Tibial artery (tissue), 4 donors: ENCODE results near the gene ZNF200.
"Not testable (repeated sequence)": the region's sequence is repeated elsewhere in the genome, so short reads cannot be mapped to it uniquely, and the experiment has no call there.

Experiments used
- DNase-seq, 2 donors: peaks; one replicate each; pipeline ENCODE4 v3.0.0-alpha.2; 2019
- H3K27ac ChIP-seq, 2 donors: fragments of 200-600 bp; sonication (generic) in 1 of 2; 1 replicate in 1 of 2; 2 replicates in 1 of 2; pipeline ENCODE4 v1.5.1; 2018 to 2019; ENCODE audit warnings: mild to moderate bottlenecking in 1 of 2
- H3K27me3 ChIP-seq, 2 donors: fragments of 200-600 bp; sonication (generic) in 1 of 2; one replicate each; pipeline versions ENCODE4 v1.5.1 to v1.6.0; 2016 to 2019
- H3K36me3 ChIP-seq, 3 donors: fragments of 200-600 bp; sonication (generic) in 2 of 3; one replicate each; pipeline ENCODE4 v1.5.1; 2016 to 2019; ENCODE audit warnings: mild to moderate bottlenecking in 2 of 3
- H3K4me1 ChIP-seq, 4 donors: fragments of 200-600 bp; sonication (generic) in 2 of 4; 1 replicate in 3 of 4; 2 replicates in 1 of 4; pipeline ENCODE4 v1.5.1; 2016 to 2019
- H3K4me3 ChIP-seq, 2 donors: fragments of 200-600 bp; sonication (generic) in 1 of 2; 1 replicate in 1 of 2; 2 replicates in 1 of 2; pipeline ENCODE4 v1.5.1; 2018 to 2019; ENCODE audit warnings: mild to moderate bottlenecking in 2 of 2
- H3K9me3 ChIP-seq, 3 donors: fragments of 200-600 bp; sonication (generic) in 1 of 3; one replicate each; pipeline ENCODE4 v1.5.1; 2016 to 2019
- intact Hi-C: fragments of 100-400 bp; cut with DNase I; formaldehyde crosslinking; loops from one replicate; pipeline ENCODE4 v1.15.0; 2023; ENCODE audit warnings: low total_unique reads
- TF ChIP-seq, protein P1 (sequence below), 2 experiments: fragments of 200-600 bp in 1 of 2; fragments of 450-650 bp in 1 of 2; IDR thresholded peaks; one replicate each; pipeline ENCODE4 v1.5.1; 2017 to 2019; ENCODE audit warnings: antibody characterized with exemption in 2 of 2, mild to moderate bottlenecking in 1 of 2, moderate library complexity in 1 of 2

The ZNF200 gene

DNA sequence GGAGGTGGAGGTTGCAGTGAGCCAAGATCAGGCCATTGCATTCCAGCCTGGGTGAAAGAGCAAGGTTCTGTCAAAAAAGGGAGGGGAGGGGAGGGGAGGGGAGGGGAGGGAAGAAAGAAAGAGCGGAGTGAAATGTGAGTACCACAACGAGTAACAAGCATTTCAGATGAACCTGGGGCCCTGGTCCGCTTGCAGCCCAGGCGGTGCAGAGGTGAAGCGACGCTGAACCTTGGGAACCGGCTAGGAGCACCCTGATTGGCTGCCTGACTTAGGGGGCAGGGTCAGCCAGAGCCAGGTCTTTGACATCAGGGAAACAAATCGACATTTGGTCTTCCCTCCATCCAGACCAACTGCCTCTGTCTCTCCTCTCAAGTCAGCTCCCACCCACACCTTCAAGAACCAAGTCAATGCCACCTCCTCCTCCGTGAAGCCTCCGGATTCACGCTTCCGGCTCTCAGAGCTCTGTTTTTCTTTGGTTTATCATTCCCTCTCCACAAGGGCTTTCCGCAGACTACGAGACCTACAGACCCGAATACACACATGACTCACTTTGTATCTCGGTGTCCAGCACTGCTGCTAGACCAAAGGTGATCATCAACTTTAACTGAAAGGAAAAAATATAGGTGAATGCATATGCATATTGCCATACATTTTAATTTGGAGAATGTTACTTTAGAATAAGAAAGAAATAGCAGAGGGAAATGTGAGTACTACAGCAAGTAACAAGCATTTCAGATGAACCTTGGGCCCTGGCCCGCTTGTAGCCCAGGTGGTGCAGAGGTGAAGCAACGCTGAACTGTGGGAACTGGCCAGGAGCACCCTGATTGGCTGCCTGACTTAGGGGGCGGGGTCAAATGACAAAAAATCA lies 27.6 kb downstream of the ZNF200 start:
- H3K27me3 ChIP-seq = peaks cover 0 to 17% of the 10 kb centered on the region in 2 donors
- TF ChIP-seq, protein P1, sequence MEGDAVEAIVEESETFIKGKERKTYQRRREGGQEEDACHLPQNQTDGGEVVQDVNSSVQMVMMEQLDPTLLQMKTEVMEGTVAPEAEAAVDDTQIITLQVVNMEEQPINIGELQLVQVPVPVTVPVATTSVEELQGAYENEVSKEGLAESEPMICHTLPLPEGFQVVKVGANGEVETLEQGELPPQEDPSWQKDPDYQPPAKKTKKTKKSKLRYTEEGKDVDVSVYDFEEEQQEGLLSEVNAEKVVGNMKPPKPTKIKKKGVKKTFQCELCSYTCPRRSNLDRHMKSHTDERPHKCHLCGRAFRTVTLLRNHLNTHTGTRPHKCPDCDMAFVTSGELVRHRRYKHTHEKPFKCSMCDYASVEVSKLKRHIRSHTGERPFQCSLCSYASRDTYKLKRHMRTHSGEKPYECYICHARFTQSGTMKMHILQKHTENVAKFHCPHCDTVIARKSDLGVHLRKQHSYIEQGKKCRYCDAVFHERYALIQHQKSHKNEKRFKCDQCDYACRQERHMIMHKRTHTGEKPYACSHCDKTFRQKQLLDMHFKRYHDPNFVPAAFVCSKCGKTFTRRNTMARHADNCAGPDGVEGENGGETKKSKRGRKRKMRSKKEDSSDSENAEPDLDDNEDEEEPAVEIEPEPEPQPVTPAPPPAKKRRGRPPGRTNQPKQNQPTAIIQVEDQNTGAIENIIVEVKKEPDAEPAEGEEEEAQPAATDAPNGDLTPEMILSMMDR (IDR thresholded peaks at IDR 0.05) = no peak
- DNase-seq = no peak
- peaks cover 0 to 20% (median 16%) of the 10 kb centered on the region in 3 donors for H3K9me3 ChIP-seq
- H3K4me1 ChIP-seq = no peaks in the 10 kb centered on the region
- H3K27ac ChIP-seq = no peak overlapping the region
- intact Hi-C loops = no loop called here
- H3K4me3 ChIP-seq = no peak overlapping the region
- H3K36me3 ChIP-seq = no peaks in the 10 kb centered on the region

DNA sequence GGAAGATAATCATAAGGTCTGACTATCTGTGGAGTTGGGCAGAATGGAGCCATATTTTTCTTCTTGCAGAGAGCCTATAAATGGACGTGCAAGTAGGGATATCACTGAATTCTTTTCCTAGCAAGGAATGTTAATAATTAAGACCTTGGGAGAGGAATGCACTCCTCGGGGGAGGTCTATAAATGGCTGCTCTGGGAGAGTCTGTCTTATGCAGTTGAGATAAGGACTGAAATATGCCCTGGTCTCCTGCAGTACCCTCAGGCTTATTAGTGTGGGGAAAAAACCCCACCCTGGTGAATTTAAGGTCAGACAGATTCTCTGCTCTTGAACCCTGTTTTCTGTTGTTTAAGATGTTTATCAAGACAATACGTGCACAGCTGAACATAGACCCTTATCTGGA lies 29.0 kb downstream of the ZNF200 start:
- Histone ChIP-seq H3K27me3 (peaks cover 0 to 17% of the 10 kb centered on the region in 2 donors), H3K9me3 (peaks cover 0 to 20% (median 16%) of the 10 kb centered on the region in 3 donors)
- intact Hi-C loops, DNase-seq, H3K36me3 ChIP-seq, H3K4me3 ChIP-seq, H3K4me1 ChIP-seq, H3K27ac ChIP-seq: not testable (repeated sequence)

DNA sequence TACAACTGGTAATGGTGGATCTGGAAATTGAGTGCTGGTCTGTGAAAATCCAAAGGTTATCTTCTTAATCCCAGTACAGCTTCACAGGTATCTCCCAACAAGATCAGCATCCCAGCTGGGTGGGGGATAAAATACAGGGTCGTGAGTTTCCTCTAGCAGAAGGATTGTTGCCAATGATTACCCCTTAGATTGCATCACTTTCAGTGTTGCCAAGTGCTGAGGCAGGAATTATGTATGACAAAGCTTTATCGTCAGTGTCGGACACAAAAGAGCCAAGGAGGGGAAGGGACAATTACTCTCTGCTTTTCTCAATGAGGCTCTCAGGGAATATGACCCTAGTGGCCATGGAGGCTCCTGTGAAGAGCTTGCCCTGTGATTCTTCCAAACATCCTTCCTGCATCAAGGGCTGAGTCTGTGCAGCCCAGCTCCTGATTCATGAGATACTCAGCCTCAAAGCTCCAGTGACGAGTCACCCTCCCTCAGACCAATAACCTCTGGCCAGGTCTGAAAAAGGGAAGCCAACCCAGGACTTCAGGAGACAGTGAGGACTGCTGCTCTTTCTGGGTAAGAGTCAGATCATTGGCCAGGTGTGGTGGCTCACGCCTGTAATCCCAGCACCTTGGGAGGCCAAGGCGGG lies 31.9 kb downstream of the ZNF200 start:
- TF ChIP-seq, protein P1 (IDR thresholded peaks at IDR 0.05) = no peak

DNA sequence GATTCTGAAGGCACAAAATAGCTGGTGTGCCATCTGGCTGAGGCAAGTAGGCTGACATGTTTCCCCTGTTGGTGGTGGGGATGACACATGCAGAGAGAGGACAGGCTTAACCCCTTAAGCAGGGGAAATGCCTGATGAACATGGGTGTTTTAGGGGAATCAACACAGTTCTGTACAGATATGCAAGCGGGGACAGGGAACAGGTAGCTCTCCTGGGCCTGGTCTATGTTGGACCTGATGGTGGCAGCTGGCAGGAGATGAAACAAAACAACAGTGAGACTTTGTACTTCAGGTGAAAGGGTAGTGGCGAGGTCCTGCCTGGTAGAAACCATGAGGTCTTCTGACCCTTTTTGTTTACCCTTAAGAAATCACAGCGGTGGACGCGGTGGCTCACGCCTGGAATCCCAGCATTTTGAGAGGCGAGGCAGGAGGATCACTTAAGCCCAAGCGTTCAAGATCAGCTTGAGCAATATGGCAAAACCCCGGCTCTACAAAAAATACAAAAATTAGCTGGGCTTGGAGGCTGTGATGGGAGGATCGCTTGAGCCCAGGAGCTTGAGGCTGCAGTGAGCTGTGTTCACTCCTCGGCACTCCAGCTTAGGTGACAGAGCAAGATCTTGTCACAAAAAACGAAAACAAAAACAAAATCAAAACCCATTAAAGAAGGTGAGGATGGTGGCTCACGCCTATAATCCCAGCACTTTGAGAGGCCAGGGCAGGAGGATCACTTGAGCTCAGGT lies 36.5 kb downstream of the ZNF200 start:
- TF ChIP-seq, protein P1 (IDR thresholded peaks at IDR 0.05) = no peak
- Histone ChIP-seq H3K27ac (no peak overlapping the region), H3K27me3 (peaks cover under 1 to 47% of the 10 kb centered on the region in 2 donors), H3K9me3 (no peaks in the 10 kb centered on the region), H3K36me3 (no peaks in the 10 kb centered on the region), H3K4me1 (no peaks in the 10 kb centered on the region), H3K4me3 (no peak overlapping the region)
- intact Hi-C loops = no loop called here
- no peak for DNase-seq

More for the DNA sequence above, 31.9 kb downstream of the ZNF200 start:
- no peak for DNase-seq
- intact Hi-C loops = no loop called here
- no peak overlapping the region for H3K27ac ChIP-seq
- peaks cover 0 to 22% of the 10 kb centered on the region in 2 donors for H3K27me3 ChIP-seq
- no peak overlapping the region for H3K4me3 ChIP-seq
- H3K4me1 ChIP-seq = no peaks in the 10 kb centered on the region
- H3K36me3 ChIP-seq = no peaks in the 10 kb centered on the region
- H3K9me3 ChIP-seq = peaks cover 0 to 20% (median 16%) of the 10 kb centered on the region in 3 donors

DNA sequence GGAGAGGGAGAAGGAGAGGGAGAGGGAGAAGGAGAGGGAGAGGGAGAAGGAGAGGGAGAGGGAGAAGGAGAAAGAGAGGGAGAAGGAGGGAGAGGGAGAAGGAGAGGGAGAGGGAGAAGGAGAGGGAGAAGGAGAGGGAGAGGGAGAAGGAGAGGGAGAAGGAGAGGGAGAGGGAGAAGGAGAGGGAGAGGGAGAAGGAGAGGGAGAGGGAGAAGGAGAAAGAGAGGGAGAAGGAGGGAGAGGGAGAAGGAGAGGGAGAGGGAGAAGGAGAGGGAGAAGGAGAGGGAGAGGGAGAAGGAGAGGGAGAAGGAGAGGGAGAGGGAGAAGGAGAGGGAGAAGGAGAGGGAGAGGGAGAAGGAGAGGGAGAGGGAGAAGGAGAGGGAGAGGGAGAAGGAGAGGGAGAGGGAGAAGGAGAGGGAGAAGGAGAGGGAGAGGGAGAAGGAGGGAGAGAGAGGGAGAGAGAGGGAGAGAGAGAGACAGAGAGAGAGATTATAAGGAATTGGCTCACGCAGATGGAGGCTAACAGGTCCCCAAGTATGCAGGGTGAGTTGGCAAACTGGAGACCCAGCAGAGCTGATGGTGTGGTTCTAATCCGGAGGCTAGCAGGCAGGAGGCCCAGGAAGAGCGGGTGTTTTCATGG lies 37.1 kb downstream of the ZNF200 start:
- H3K4me1 ChIP-seq, H3K9me3 ChIP-seq, H3K36me3 ChIP-seq, H3K27ac ChIP-seq, intact Hi-C loops, H3K4me3 ChIP-seq, DNase-seq: not testable (repeated sequence)
- H3K27me3 ChIP-seq = peaks cover 2 to 54% of the 10 kb centered on the region in 2 donors

DNA sequence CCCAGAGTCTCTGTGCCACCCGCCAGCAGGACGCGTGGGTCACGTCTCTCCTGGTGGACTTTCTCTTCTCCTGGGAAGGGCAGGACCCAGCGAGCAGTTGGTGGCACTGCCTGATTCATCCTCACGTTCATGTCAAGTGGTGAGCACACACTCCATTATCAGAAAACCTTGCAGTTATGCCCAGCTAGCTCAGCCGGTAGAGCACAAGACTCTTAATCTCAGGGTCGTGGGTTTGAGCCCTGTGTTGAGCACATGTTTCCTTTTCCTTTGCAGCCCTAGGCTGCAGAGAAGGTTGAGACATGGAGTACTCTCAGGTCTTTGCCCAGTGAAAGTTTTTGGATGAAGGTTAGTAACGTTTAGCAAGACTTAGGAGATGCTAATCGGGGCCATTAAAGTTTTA lies 39.0 kb downstream of the ZNF200 start:
- Histone ChIP-seq H3K4me3 (no peak overlapping the region), H3K27me3 (peaks cover 8 to 72% of the 10 kb centered on the region in 2 donors), H3K27ac (no peak overlapping the region), H3K36me3 (no peaks in the 10 kb centered on the region), H3K9me3 (no peaks in the 10 kb centered on the region), H3K4me1 (no peaks in the 10 kb centered on the region)
- intact Hi-C loops = loop anchor here (1.0 kb wide), 1 partner anchor 26 kb away; no protein-coding TSS in a partner anchor
- TF ChIP-seq, protein P1 (IDR thresholded peaks at IDR 0.05) = no peak
- no peak for DNase-seq
